GM21528 (cell line): ENCODE data around the gene MAMDC4.

Experiments
- ATAC-seq: cut with Tn5 transposase; IDR thresholded peaks from one replicate; pipeline ENCODE4 v1.9.1; 2021; ENCODE audit warnings: mild to moderate bottlenecking, moderate library complexity; ENCODE audit not compliant: unreplicated experiment, low FRiP score

Gene MAMDC4

GRCh38 chr9:136885950-136886578 lies 33.9 kb downstream of the MAMDC4 start, which contains the start of gene TRAF2:
TRAF2 (plus strand) TSS chr9:136886516; CDS start chr9:136898741, 12,225 bp downstream.
- peak; percentile 72 for ATAC-seq

- peak; percentile 38 for ATAC-seq
These were observed 34.8 kb downstream of the MAMDC4 start for GRCh38 chr9:136886610-136887597.

- ATAC-seq: no peak
These were observed 36.3 kb downstream of the MAMDC4 start for GRCh38 chr9:136888454-136888853.

- ATAC-seq: no peak
These were observed 37.7 kb downstream of the MAMDC4 start for GRCh38 chr9:136889858-136890257.

- ATAC-seq: no peak
These were observed 38.5 kb downstream of the MAMDC4 start for GRCh38 chr9:136890661-136891060.

GRCh38 chr9:136896027-136896426 lies 43.9 kb downstream of the MAMDC4 start:
- no peak for ATAC-seq

GRCh38 chr9:136898483-136899100 lies 46.4 kb downstream of the MAMDC4 start:
- ATAC-seq: no peak

- ATAC-seq: peak; percentile 41
These were observed 47.0 kb downstream of the MAMDC4 start for GRCh38 chr9:136899196-136899595.

- ATAC-seq: no peak
These were observed 48.4 kb downstream of the MAMDC4 start for GRCh38 chr9:136900556-136900955.

GRCh38 chr9:136900988-136901515 lies 48.9 kb downstream of the MAMDC4 start:
- ATAC-seq: no peak

- ATAC-seq: peak; percentile 51
These were observed 49.5 kb downstream of the MAMDC4 start for GRCh38 chr9:136901516-136902258.

GRCh38 chr9:136902259-136902821 lies 50.2 kb downstream of the MAMDC4 start:
- ATAC-seq: peak; percentile 51

GRCh38 chr9:136903041-136903554 lies 51.0 kb downstream of the MAMDC4 start:
- ATAC-seq: no peak

- ATAC-seq: no peak
These were observed 54.1 kb downstream of the MAMDC4 start for GRCh38 chr9:136906266-136906665.

- ATAC-seq: no peak
These were observed 55.1 kb downstream of the MAMDC4 start for GRCh38 chr9:136907011-136907914.
